ENCODE data around the gene FUBP3.

Gene FUBP3

GRCh38 chr9:130578865-130579737, at the start of gene FUBP3:
Gene FUBP3 (plus strand): TSS chr9:130579577. CDS start chr9:130579681, 104 bp downstream.
- Histone ChIP-seq H3K27ac (peak within 1 kb of the TSS; percentile 63 to 96 (median 91)), H3K4me3 (peak within 1 kb of the TSS; percentile 61 to 100 (median 95))

- H3K4me3 ChIP-seq, result no peak overlapping the region
- H3K27ac ChIP-seq, result no peak overlapping the region
These were observed 48.4 kb upstream of the FUBP3 start for GRCh38 chr9:130530938-130531337.

GRCh38 chr9:130531670-130532069, 47.7 kb upstream of the FUBP3 start:
- Histone ChIP-seq H3K27ac (no peak overlapping the region), H3K4me3 (no peak overlapping the region)

DNA sequence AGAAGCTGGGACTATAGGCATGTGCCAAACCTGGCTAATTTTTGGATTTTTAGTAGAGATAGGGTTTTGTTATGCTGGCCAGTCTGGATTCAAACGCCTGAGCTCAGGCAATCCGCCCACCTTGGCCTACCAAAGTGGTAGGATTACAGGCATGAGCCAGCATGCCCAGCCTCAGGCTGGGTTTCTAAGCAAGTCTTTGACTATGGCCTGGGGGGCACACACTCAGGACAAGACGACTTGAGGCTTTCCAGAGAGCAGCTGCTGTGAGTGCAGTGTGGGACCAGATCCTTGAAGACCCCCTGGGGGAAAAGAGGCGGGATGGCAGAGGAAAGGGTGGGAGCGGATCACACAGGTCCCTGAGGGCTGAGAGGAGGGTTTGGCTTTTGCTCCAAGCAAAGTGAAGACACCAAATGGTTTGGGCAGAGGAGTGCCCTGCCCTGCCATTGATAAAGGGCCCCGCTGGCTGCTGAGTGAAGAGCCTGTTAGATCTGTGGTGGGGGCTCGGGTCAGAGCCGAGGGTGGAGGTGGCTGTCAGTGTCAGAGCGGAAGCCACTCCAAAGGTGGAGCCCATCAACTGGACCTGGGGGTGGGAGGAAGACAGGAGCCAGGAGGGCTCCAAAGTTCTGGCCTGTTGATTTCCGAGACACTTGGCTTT, 46.8 kb upstream of the FUBP3 start:
- H3K4me3 ChIP-seq, result no peak overlapping the region
- no peak overlapping the region for H3K27ac ChIP-seq

GRCh38 chr9:130535818-130536521, 43.4 kb upstream of the FUBP3 start:
- Histone ChIP-seq H3K4me3 (no peak overlapping the region), H3K27ac (no peak overlapping the region)

GRCh38 chr9:130536701-130537107, 42.7 kb upstream of the FUBP3 start:
- H3K4me3 ChIP-seq, result no peak overlapping the region
- no peak overlapping the region for H3K27ac ChIP-seq

DNA sequence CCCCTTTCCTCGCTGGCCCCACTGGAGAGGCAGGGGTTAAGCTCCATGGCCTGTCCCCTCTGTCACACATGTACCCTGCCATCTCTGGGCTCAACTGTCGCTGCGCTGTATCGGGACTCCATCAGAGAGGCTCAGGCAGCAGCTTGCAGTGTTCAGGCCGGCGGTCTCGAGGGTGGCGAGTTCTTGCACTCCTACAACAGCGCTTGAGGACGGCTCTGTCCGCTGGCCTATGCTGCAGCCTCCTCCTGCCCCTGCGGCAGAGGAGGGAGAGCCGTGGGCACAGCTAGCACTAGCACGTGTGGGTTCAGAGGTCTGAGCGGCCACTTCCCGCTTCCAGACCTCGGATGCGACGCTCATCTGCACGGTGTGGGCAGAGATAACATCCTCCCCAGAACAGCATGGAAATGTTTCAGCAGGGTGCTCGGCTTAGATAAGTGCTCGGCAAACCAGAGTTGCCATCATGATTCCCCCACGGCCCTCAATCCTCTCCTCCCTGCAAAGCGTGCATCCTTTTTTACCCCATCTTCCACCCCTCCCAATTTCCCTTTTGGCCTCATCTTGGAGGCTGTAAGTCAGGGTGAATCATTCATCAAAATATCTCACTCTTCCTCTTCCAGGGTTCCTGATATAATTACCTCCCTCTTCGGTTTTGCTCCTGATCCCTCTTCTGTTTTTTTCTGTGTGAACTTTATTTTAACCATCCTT, 41.9 kb upstream of the FUBP3 start:
- Histone ChIP-seq H3K27ac (no peak overlapping the region), H3K4me3 (no peak overlapping the region)

GRCh38 chr9:130539420-130540223, 39.8 kb upstream of the FUBP3 start:
- H3K4me3 ChIP-seq, result no peak overlapping the region
- peak overlapping the region in 3 of 21 experiments; percentile 19 to 35 (median 21) for H3K27ac ChIP-seq

DNA sequence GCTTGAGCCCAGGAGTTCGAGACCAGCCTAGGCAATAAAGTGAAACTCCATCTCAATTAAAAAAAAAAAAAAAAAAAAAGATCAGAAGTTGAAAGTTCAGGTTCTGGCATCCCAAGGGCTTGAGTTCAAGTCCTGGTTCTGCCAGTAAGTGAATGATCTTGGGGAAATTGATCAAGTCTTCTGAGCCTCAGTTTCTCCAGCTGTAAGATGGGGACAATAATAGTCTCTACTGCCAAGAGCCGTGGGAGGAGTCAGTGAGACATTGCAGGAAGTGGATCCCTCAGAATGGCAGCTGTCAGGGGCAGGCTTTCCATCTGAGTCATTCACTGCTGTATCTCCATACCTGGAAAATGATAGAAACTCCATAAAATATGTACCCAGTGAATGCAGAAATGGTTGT, 37.8 kb upstream of the FUBP3 start:
- H3K27ac ChIP-seq, result no peak overlapping the region

DNA sequence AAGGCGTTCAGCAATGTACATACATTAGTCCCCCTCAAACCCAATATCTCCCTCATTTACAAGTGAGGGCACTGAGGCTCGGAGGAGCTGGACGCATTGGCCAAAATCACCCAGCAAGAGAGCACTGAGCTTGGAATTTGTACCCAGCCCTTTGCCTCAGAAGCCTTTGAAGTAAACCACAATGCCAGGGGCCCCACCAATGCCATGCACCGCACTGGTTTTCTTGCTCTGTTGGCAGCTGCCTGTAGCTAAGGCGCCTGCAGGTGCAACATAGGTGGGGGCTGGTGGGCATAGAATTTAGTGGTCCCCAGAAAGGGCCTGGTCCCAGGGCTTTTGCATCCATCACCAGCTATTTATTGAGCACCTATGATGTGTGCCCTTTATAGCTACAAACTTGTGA, 37.3 kb upstream of the FUBP3 start:
- Histone ChIP-seq H3K4me3 (no peak overlapping the region), H3K27ac (no peak overlapping the region)

More for the DNA sequence above, 37.8 kb upstream of the FUBP3 start:
- H3K4me3 ChIP-seq, result no peak overlapping the region

DNA sequence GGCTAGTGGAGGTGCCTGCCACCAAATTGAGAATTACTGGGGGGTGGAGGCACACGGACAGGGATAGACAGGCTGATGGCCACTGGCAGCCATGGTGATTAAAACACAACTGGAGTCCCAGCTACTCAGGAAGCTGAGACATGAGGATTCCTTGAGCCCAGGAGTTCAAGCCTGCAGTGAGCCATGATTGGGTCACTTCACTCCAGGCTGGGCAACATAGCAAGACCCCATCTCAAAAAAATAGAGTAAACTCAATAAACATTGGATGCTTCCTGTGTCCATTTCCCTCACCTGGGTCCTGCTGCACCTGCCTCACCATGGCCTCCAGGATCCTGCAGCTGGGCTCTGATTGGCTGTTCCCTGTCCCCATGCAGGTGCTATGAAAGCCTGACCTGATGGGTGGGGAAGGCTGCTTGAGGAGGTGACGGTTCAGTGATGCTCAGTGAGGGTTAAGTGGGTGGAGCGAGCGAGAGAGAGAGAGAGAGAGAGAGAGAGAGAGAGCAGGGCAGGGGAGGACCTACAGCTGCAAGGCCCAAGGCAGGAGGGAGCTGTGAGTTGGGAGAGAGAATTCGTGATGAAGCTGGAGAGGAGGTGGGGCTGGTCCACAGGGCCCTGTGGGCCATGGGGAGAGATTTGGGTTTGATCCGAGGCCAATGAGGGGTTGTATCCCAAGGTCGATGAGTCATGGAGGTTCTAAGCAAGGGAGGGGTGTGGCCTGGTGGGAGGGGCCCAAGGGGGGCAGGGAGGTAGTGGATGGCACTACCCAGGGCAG, 36.7 kb upstream of the FUBP3 start:
- no peak overlapping the region for H3K27ac ChIP-seq
- no peak overlapping the region for H3K4me3 ChIP-seq

GRCh38 chr9:130543368-130543767, 36.0 kb upstream of the FUBP3 start:
- H3K4me3 ChIP-seq, result no peak overlapping the region
- H3K27ac ChIP-seq, result no peak overlapping the region

DNA sequence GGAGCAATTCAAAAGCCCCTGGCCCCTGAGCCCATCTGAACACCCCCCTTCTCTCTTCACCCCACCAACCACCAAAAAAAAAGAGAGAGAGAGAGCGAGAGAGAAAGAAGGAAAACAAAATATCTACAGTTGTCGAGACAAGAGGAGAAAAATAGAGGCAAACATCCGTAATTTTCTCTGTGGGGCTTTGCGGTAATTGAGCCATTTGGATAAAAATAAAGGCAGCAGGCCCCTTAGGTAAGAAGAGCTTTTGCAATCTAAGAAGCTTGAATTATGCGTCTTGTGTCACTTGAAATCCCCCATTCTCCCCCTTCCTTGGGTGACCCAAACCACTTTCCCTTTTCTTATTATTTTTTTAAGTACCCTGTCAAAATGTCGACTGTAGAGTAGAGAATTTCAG, 35.5 kb upstream of the FUBP3 start:
- Histone ChIP-seq H3K27ac (no peak overlapping the region), H3K4me3 (no peak overlapping the region)

GRCh38 chr9:130544364-130544763, 35.0 kb upstream of the FUBP3 start:
- Histone ChIP-seq H3K27ac (no peak overlapping the region), H3K4me3 (no peak overlapping the region)

- no peak overlapping the region for H3K27ac ChIP-seq
These were observed 31.3 kb upstream of the FUBP3 start for GRCh38 chr9:130548103-130548502.

DNA sequence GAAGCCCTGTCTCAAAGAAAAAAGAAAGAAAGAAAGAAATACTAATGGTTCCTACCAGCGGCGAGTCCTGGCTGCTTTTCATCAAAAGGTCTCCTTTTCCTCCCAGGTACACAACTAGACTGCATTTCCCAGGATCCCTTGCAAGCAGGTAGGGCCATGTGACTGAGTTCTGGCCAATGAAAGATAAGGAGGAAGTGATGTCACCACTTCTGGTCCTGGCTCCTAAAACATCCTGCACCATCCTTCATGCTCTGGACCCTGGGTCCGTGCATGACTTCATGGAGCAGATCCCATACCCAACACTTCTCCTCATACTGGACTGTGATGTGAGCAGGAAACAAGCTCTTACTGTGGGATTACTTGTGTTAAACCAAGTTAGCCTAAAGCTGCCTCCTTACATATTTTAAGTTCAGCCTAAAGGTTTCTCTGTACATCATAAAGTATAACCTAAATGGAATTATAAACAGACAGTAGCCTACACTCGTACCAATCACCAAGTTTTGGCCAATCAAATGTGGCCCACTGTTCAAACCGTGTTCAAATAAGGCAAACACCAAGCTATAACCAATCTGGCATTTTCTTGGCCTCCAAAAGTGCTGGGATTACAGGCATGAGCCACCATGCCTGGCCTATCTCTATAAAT, 30.2 kb upstream of the FUBP3 start:
- no peak overlapping the region for H3K27ac ChIP-seq
- no peak overlapping the region for H3K4me3 ChIP-seq

More at GRCh38 chr9:130548103-130548502, 31.3 kb upstream of the FUBP3 start:
- no peak overlapping the region for H3K4me3 ChIP-seq

- no peak overlapping the region for H3K4me3 ChIP-seq
These were observed 24.8 kb upstream of the FUBP3 start for GRCh38 chr9:130554606-130555005.

GRCh38 chr9:130555061-130555460, 24.3 kb upstream of the FUBP3 start:
- no peak overlapping the region for H3K4me3 ChIP-seq
- no peak overlapping the region for H3K27ac ChIP-seq

More at GRCh38 chr9:130554606-130555005, 24.8 kb upstream of the FUBP3 start:
- no peak overlapping the region for H3K27ac ChIP-seq

Data from skin epidermis (tissue), 12 donors.